H1 (cell line): ENCODE results near the gene C1orf52. TPM values are rescaled to one million over a fixed set of nuclear protein-coding genes. Genes with fewer than 3 reads are reported as not detected.

ENCODE experiments used
- CTCF ChIA-PET: fragments of 300-600 bp; sonication (Branson Sonifier 250); formaldehyde crosslinking; loops from one replicate; lab custom pipeline; 2021; ENCODE audit not compliant: partially characterized antibody; lab: Charles Lee
- POLR2A ChIA-PET: fragments of 300-600 bp; sonication (Branson Sonifier 250); formaldehyde crosslinking; loops from one replicate; lab custom pipeline; 2021; ENCODE audit warnings: inconsistent platforms; ENCODE audit not compliant: partially characterized antibody; lab: Charles Lee
- DNase-seq, 2 experiments: peaks; one replicate each; pipeline versions ENCODE4 v3.0.0 to v3.0.0-alpha.2; 2010 to 2022; ENCODE audit warnings: low spot score in 2 of 2, low read depth in 1 of 2, mixed read lengths in 1 of 2
- FAIRE-seq: peaks from 2 replicates; lab custom pipeline; 2011; peaks lifted over from hg19 to GRCh38; lab: Jason Lieb, UNC
- H2AFZ ChIP-seq: 2 replicates; pipeline ENCODE4 v1.8.1; 2012; ENCODE audit warnings: low read length, inconsistent platforms
- H2AK5ac ChIP-seq: 2 replicates; pipeline ENCODE4 v1.6.1; 2013; ENCODE audit warnings: low read depth, low read length
- H2BK120ac ChIP-seq: replicated peaks from 2 replicates; pipeline ENCODE3; 2013; ENCODE audit warnings: low read depth, low read length, inconsistent platforms
- H2BK12ac ChIP-seq: 2 replicates; pipeline ENCODE4 v1.6.1; 2013; ENCODE audit warnings: low read depth, low read length
- H2BK15ac ChIP-seq: 2 replicates; pipeline ENCODE4 v1.6.1; 2013; ENCODE audit warnings: low read length
- H2BK20ac ChIP-seq: 2 replicates; pipeline ENCODE4 v1.6.1; 2013; ENCODE audit warnings: low read length
- H2BK5ac ChIP-seq: 2 replicates; pipeline ENCODE4 v1.6.1; 2013; ENCODE audit warnings: low read depth, low read length
- H3K14ac ChIP-seq: 2 replicates; pipeline ENCODE4 v1.6.1; 2013; ENCODE audit warnings: inconsistent platforms; ENCODE audit not compliant: insufficient read length
- H3K18ac ChIP-seq: 2 replicates; pipeline ENCODE4 v1.6.1; 2013; ENCODE audit warnings: low read length; ENCODE audit errors: extremely low read depth
- H3K23ac ChIP-seq: 2 replicates; pipeline ENCODE4 v1.6.1; 2013; ENCODE audit warnings: inconsistent platforms; ENCODE audit not compliant: insufficient read length
- H3K23me2 ChIP-seq: 2 replicates; pipeline ENCODE4 v1.6.1; 2013; ENCODE audit warnings: low read depth, low read length
- H3K27ac ChIP-seq: 2 replicates; pipeline ENCODE4 v1.6.1; 2011; ENCODE audit warnings: low read depth, low read length, inconsistent platforms
- H3K27me3 ChIP-seq, 4 experiments: replicated peaks in 1 of 4; 1 replicate in 1 of 4; 2 replicates in 3 of 4; pipeline versions ENCODE4 v1.6.1 to v1.8.1; 2011 to 2013; ENCODE audit warnings: low read length in 3 of 4, mild to moderate bottlenecking in 3 of 4, inconsistent platforms in 2 of 4, mixed read lengths in 2 of 4, moderate library complexity in 1 of 4; ENCODE audit not compliant: control insufficient read depth in 3 of 4, insufficient read depth in 3 of 4; ENCODE audit errors: extremely low read depth in 1 of 4
- H3K36me3 ChIP-seq, 4 experiments: 2 replicates each; pipeline versions ENCODE4 v1.6.1 to v1.8.1; 2011 to 2013; ENCODE audit warnings: mild to moderate bottlenecking in 4 of 4, low read length in 3 of 4, moderate library complexity in 2 of 4, control low read depth in 1 of 4, inconsistent platforms in 1 of 4; ENCODE audit not compliant: insufficient read depth in 4 of 4, control insufficient read depth in 2 of 4
- H3K4ac ChIP-seq: replicated peaks from 2 replicates; pipeline ENCODE3; 2013; ENCODE audit warnings: low read length, low read depth, mixed read lengths, inconsistent platforms; ENCODE audit not compliant: insufficient read length
- H3K4me1 ChIP-seq, 4 experiments: replicated peaks in 1 of 4; 1 replicate in 1 of 4; 2 replicates in 3 of 4; pipeline versions ENCODE4 v1.6.1 to v1.8.1; 2011 to 2013; ENCODE audit warnings: low read length in 3 of 4, inconsistent platforms in 2 of 4, mixed read lengths in 1 of 4; ENCODE audit not compliant: insufficient read depth in 4 of 4, control insufficient read depth in 3 of 4
- H3K4me2 ChIP-seq, 2 experiments: 2 replicates each; pipeline versions ENCODE4 v1.6.1 to v1.8.1; 2011 to 2013; ENCODE audit warnings: low read depth in 2 of 2, low read length in 2 of 2, control low read depth in 1 of 2, inconsistent platforms in 1 of 2, mild to moderate bottlenecking in 1 of 2; ENCODE audit not compliant: insufficient read depth in 1 of 2
- H3K4me3 ChIP-seq, 4 experiments: fragments of 200-600, 300-600 bp in 1 of 4; sonication (generic), shearing (Covaris generic), sonication (Bioruptor Twin) in 1 of 4; 2 replicates each; pipeline versions ENCODE4 v1.5.1 to v1.8.1; 2011 to 2016; ENCODE audit warnings: low read length in 4 of 4, low read depth in 3 of 4, control low read depth in 2 of 4, inconsistent platforms in 2 of 4, mild to moderate bottlenecking in 2 of 4, mixed read lengths in 1 of 4, moderate library complexity in 1 of 4; ENCODE audit not compliant: insufficient read depth in 2 of 4; ENCODE audit errors: extremely low read depth in 1 of 4
- H3K56ac ChIP-seq: replicated peaks from 2 replicates; pipeline ENCODE3; 2013; ENCODE audit warnings: low read depth, mild to moderate bottlenecking, mixed read lengths, low read length, inconsistent platforms; ENCODE audit not compliant: insufficient read length
- H3K79me1 ChIP-seq: 2 replicates; pipeline ENCODE4 v1.6.1; 2013; ENCODE audit warnings: low read depth, low read length, control low read depth
- H3K79me2 ChIP-seq, 2 experiments: 2 replicates each; pipeline versions ENCODE4 v1.6.1 to v1.8.1; 2012 to 2013; ENCODE audit warnings: low read length in 2 of 2, mild to moderate bottlenecking in 2 of 2, inconsistent platforms in 1 of 2; ENCODE audit not compliant: insufficient read depth in 2 of 2, control insufficient read depth in 1 of 2
- H3K9ac ChIP-seq, 4 experiments: replicated peaks in 1 of 4; 1 replicate in 1 of 4; 2 replicates in 3 of 4; pipeline versions ENCODE4 v1.6.1 to v1.8.1; 2011 to 2013; ENCODE audit warnings: low read depth in 3 of 4, low read length in 3 of 4, control low read depth in 2 of 4, mild to moderate bottlenecking in 2 of 4, moderate library complexity in 2 of 4, inconsistent platforms in 1 of 4; ENCODE audit errors: extremely low read depth in 1 of 4
- H3K9me3 ChIP-seq, 2 experiments: 2 replicates each; pipeline versions ENCODE4 v1.6.1 to v1.8.1; 2012 to 2013; ENCODE audit warnings: mild to moderate bottlenecking in 2 of 2, moderate library complexity in 2 of 2, control low read depth in 1 of 2, inconsistent platforms in 1 of 2, low read depth in 1 of 2, low read length in 1 of 2, mixed read lengths in 1 of 2; ENCODE audit not compliant: insufficient read depth in 2 of 2
- H4K20me1 ChIP-seq, 2 experiments: replicated peaks in 1 of 2; 2 replicates each; pipeline versions ENCODE3 to v1.8.1; 2011 to 2013; ENCODE audit warnings: inconsistent platforms in 2 of 2, low read length in 2 of 2, mild to moderate bottlenecking in 1 of 2; ENCODE audit not compliant: insufficient read depth in 2 of 2, control insufficient read depth in 1 of 2
- H4K5ac ChIP-seq: 2 replicates; pipeline ENCODE4 v1.6.1; 2013; ENCODE audit warnings: low read length, low read depth, mixed read lengths, inconsistent platforms; ENCODE audit not compliant: insufficient read length
- H4K8ac ChIP-seq: 2 replicates; pipeline ENCODE4 v1.8.0; 2013; ENCODE audit warnings: mild to moderate bottlenecking, moderate library complexity, low read length, inconsistent platforms; ENCODE audit not compliant: insufficient read depth; ENCODE audit errors: extremely low read depth
- H4K91ac ChIP-seq: replicated peaks from 2 replicates; pipeline ENCODE3; 2013; ENCODE audit warnings: low read length, mixed read lengths, inconsistent platforms; ENCODE audit not compliant: insufficient read length
- CBX8 ChIP-seq: fragments of 300-800, 300-1000 bp; sonication (generic); IDR thresholded peaks from 2 replicates; pipeline ENCODE4 v1.7.1; 2016; ENCODE audit warnings: low read depth, low read length, borderline replicate concordance
- CHD2 ChIP-seq: IDR thresholded peaks from 2 replicates; pipeline ENCODE4 v1.6.1; 2012; ENCODE audit warnings: low read length, improper control_type of control experiment
- FOSL1 ChIP-seq: IDR thresholded peaks from 2 replicates; pipeline ENCODE4 v1.6.1; 2011; ENCODE audit warnings: mild to moderate bottlenecking, low read depth, low read length, moderate library complexity; ENCODE audit not compliant: insufficient read depth
- SP4 ChIP-seq: IDR thresholded peaks from 2 replicates; pipeline ENCODE4 v1.6.1; 2012; ENCODE audit warnings: low read length, inconsistent platforms
- WGBS, 2 experiments: shearing (Covaris generic) in 1 of 2; methylation state at CpG; one replicate each; pipeline versions ENCODE4 v1.1.6 to v1.1.7; 2013 to 2015; ENCODE audit warnings: low lambda C conversion rate in 2 of 2, mixed read lengths in 2 of 2, inconsistent platforms in 1 of 2, low coverage in 1 of 2, missing lambda C conversion rate in 1 of 2; ENCODE audit not compliant: insufficient replicate concordance in 2 of 2, insufficient coverage in 1 of 2, insufficient read length in 1 of 2; ENCODE audit errors: extremely low coverage in 1 of 2, missing lambda C conversion rate in 1 of 2; 5-methylcytosine and 5-hydroxymethylcytosine counted together
- polyA plus RNA-seq, 7 experiments: library from polyadenylated mRNA; depleted of rRNA in 3 of 7; stranded (reverse) in 5 of 7; unstranded in 2 of 7; fragments of >200 nt in 5 of 7; fragments of 200-250 nt in 2 of 7; gene quantifications; 1 replicate in 5 of 7; 2 replicates in 1 of 7; 4 replicates in 1 of 7; pipeline versions ENCODE4 v1.2.1 to v1.2.3, GENCODE V29; 2011 to 2013; ENCODE audit warnings: missing spikeins in 2 of 7, mixed read lengths in 2 of 7
- total RNA-seq: library from RNA; stranded (reverse); fragmentation: NEBNext Ultra II Directional; extraction: Animal tissue kit (Norgen Biotek cat#: 25700); gene quantifications from 2 replicates; pipeline ENCODE4 v1.2.1, GENCODE V29; 2021

C1orf52 gene
- total and polyA plus RNA-seq, 2 of the 8 experiments (the other 6 are each of a cell fraction or from before 2014, with no cell fraction given), result 29.2 to 39.1 TPM

DNA sequence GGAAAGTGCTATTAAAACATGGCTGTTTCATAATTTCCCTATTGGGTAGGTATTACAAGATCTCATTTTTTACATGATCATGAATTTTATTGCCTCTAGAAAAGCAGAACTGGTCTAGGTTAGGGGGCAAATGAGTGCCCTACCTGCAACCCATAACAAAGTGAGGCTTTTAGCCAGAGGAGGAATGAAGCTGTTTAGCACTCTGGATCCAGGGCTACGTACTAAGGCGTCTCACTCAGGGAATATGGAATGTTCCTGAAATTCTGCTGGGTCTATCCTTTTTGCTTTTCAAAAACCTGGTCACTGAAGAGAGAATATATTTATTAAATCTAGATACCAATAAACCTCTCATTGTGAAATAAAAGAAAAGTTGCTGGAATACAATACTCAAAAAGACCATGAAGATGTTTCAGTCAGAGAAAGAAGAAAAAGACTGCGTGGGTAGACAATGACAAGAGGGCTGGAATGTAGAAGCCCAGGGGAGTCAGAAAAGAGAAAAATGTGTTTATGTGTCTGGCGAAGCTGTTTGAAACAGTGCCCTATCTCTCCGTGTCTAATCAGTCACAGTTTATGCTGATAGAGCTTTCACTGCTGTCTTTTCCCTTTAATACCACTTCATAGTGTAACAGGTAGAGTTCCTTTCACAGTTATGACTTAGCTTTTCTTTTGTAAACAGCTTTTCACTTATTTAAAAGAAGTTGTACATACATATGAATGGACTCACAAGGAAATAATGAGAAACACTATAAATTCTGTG, 33.7 kb downstream of the C1orf52 start:
- Histone ChIP-seq H2AK5ac (no peak overlapping the region), H3K18ac (no peak overlapping the region; the same call in 1 of the 2 replicates), H3K9ac (no peak overlapping the region), H3K4ac (no peak overlapping the region), H2BK12ac (no peak overlapping the region; the same call in 1 of the 2 replicates), H2BK120ac (no peak overlapping the region), H3K9me3 (no peaks in the 10 kb centered on the region), H3K4me2 (peak overlapping the region; percentile 50 to 59; a peak in 3 of 4 replicates), H3K27me3 (no peaks in the 10 kb centered on the region), H4K20me1 (no peaks in the 10 kb centered on the region), H3K79me2 (no peaks in the 10 kb centered on the region), H3K56ac (no peak overlapping the region), H2BK20ac (no peak overlapping the region), H3K27ac (0 out of 2 replicates have a peak overlapping the region, but pooled peaks have one; percentile 2), H3K4me1 (peaks cover 0 to 15% (median 4%) of the 10 kb centered on the region in 4 experiments; a peak in 4 of 7 replicates), H2BK15ac (no peak overlapping the region), H3K23me2 (no peaks in the 10 kb centered on the region), H4K8ac (no peak overlapping the region), H2BK5ac (no peak overlapping the region), H3K14ac (no peak overlapping the region), H4K91ac (no peak overlapping the region), H2AFZ (no peak overlapping the region), H4K5ac (no peak overlapping the region), H3K79me1 (no peaks in the 10 kb centered on the region), H3K23ac (no peak overlapping the region), H3K36me3 (no peaks in the 10 kb centered on the region), H3K4me3 (peak overlapping the region in 1 of 4 experiments; percentile 5; a peak in 1 of 8 replicates)
- WGBS, 2 experiments, result 60% methylated on average over 5 of the region's 5 CpGs; no CpG with 5 or more reads in 1 of the 2 experiments
- DNase-seq (no peak), FAIRE-seq (no peak)
- ChIA-PET CTCF (interaction anchor here (0.7 to 3.1 kb wide), 12 partner anchors 14 to 281 kb away, joined by 3 to 15 read pairs (median 4); no protein-coding TSS in a partner anchor), POLR2A (interaction anchor here (0.8 to 2.9 kb wide), 5 partner anchors 10 to 49 kb away, joined by 3 to 17 read pairs (median 4); partner anchors contain the start of gene SYDE2)
- TF ChIP-seq SP4 (no peak), CHD2 (no peak), CBX8 (no peak), FOSL1 (no peak)
